WTC11 (cell line): ENCODE data around the gene REPS2. TPM values are rescaled to one million over a fixed set of nuclear protein-coding genes. Genes with fewer than 3 reads are reported as not detected.

Source experiments
- ATAC-seq: fragments of 200-7000 bp; cut with Tn5 transposase; 2 replicates; pipeline ENCODE4 v1.10.0; 2021; ENCODE audit warnings: mild to moderate bottlenecking, moderate library complexity
- CTCF ChIA-PET: fragments of 300-600 bp; sonication (Branson Sonifier 250); formaldehyde crosslinking; loops from one replicate; lab custom pipeline; 2021; ENCODE audit warnings: antibody characterized with exemption; lab: Charles Lee
- POLR2A ChIA-PET: fragments of 350-600 bp; sonication (Branson Sonifier 250); formaldehyde crosslinking; loops from one replicate; lab custom pipeline; 2021; ENCODE audit warnings: antibody characterized with exemption; lab: Charles Lee
- DNase-seq: peaks from one replicate; pipeline ENCODE4 v3.0.0; 2021; ENCODE audit warnings: low spot score
- H3K27ac Mint-ChIP-seq: 2 replicates; pipeline ENCODE4 v1.8.0; 2021; ENCODE audit warnings: mixed read lengths
- H3K27me3 Mint-ChIP-seq: 2 replicates; pipeline ENCODE4 v1.8.0; 2021; ENCODE audit warnings: low read depth, mild to moderate bottlenecking, moderate library complexity, mixed read lengths
- H3K36me3 Mint-ChIP-seq: 2 replicates; pipeline ENCODE4 v1.8.0; 2021; ENCODE audit warnings: mixed read lengths
- H3K4me1 Mint-ChIP-seq: 2 replicates; pipeline ENCODE4 v1.8.0; 2022; ENCODE audit warnings: mixed read lengths
- H3K4me3 Mint-ChIP-seq: 2 replicates; pipeline ENCODE4 v1.8.0; 2021; ENCODE audit warnings: mild to moderate bottlenecking, moderate library complexity, mixed read lengths
- H3K9me3 Mint-ChIP-seq: 2 replicates; pipeline ENCODE4 v1.8.0; 2021; ENCODE audit warnings: mixed read lengths
- ATF1 ChIP-seq: sonication (generic); formaldehyde crosslinking; IDR thresholded peaks from 2 replicates; pipeline ENCODE4 v1.8.1; 2023; ENCODE audit warnings: mild to moderate bottlenecking, moderate library complexity, missing genetic modification reagents
- ATF3 ChIP-seq: sonication (generic); formaldehyde crosslinking; conservative IDR thresholded peaks from 2 replicates; pipeline ENCODE4 v1.8.1; 2022; ENCODE audit warnings: mild to moderate bottlenecking, missing genetic modification reagents
- E2F4 ChIP-seq: sonication (generic); formaldehyde crosslinking; IDR thresholded peaks from 2 replicates; pipeline ENCODE4 v1.8.1; 2022; ENCODE audit warnings: low read depth, mild to moderate bottlenecking, moderate library complexity, missing genetic modification reagents, borderline replicate concordance
- GABPB1 ChIP-seq: sonication (generic); formaldehyde crosslinking; IDR thresholded peaks from 2 replicates; pipeline ENCODE4 v1.8.1; 2023; ENCODE audit warnings: mild to moderate bottlenecking, missing genetic modification reagents
- GRHL2 ChIP-seq: fragments of 250-450 bp; sonication (Bioruptor Pico); IDR thresholded peaks from 2 replicates; pipeline ENCODE4 v1.8.0; 2022; ENCODE audit warnings: mild to moderate bottlenecking, moderate library complexity; ENCODE audit not compliant: insufficient replicate concordance, severe bottlenecking
- HMGXB4 ChIP-seq: sonication (generic); formaldehyde crosslinking; IDR thresholded peaks from 2 replicates; pipeline ENCODE4 v1.8.1; 2023; ENCODE audit warnings: mild to moderate bottlenecking, moderate library complexity, missing genetic modification reagents
- NFE2L1 ChIP-seq: sonication (generic); formaldehyde crosslinking; IDR thresholded peaks from 2 replicates; pipeline ENCODE4 v1.8.1; 2023; ENCODE audit warnings: missing genetic modification reagents
- NFYB ChIP-seq: sonication (generic); formaldehyde crosslinking; conservative IDR thresholded peaks from 2 replicates; pipeline ENCODE4 v1.8.0; 2022; ENCODE audit warnings: low read depth, missing genetic modification reagents
- NR1H2 ChIP-seq: sonication (generic); formaldehyde crosslinking; IDR thresholded peaks from 2 replicates; pipeline ENCODE4 v1.9.0; 2021; ENCODE audit warnings: mild to moderate bottlenecking, moderate library complexity, missing genetic modification reagents
- NR3C1 ChIP-seq: sonication (generic); formaldehyde crosslinking; conservative IDR thresholded peaks from 2 replicates; pipeline ENCODE4 v1.8.1; 2023; ENCODE audit warnings: low read depth, mild to moderate bottlenecking, missing genetic modification reagents
- OVOL2 ChIP-seq: fragments of 250-450 bp; sonication (Bioruptor Pico); IDR thresholded peaks from 2 replicates; pipeline ENCODE4 v1.9.0; 2021; ENCODE audit warnings: mild to moderate bottlenecking, borderline replicate concordance
- PREB ChIP-seq: sonication (generic); formaldehyde crosslinking; IDR thresholded peaks from 2 replicates; pipeline ENCODE4 v1.8.1; 2022; ENCODE audit warnings: mild to moderate bottlenecking, missing genetic modification reagents, moderate library complexity, borderline replicate concordance
- RORB ChIP-seq: fragments of 250-450 bp; sonication (Bioruptor Pico); IDR thresholded peaks from 2 replicates; pipeline ENCODE4 v1.9.0; 2021; ENCODE audit warnings: mild to moderate bottlenecking
- SMAD3 ChIP-seq: sonication (generic); formaldehyde crosslinking; IDR thresholded peaks from 2 replicates; pipeline ENCODE4 v1.8.0; 2022; ENCODE audit warnings: missing genetic modification reagents, mild to moderate bottlenecking, borderline replicate concordance
- SMAD4 ChIP-seq: sonication (generic); formaldehyde crosslinking; IDR thresholded peaks from 2 replicates; pipeline ENCODE4 v1.8.0; 2022; ENCODE audit warnings: mild to moderate bottlenecking, missing genetic modification reagents
- SOX15 ChIP-seq: fragments of 250-450 bp; sonication (Bioruptor Pico); IDR thresholded peaks from 2 replicates; pipeline ENCODE4 v1.9.0; 2021; ENCODE audit warnings: mild to moderate bottlenecking
- STAT6 ChIP-seq: sonication (generic); formaldehyde crosslinking; conservative IDR thresholded peaks from 2 replicates; pipeline ENCODE4 v1.8.1; 2023; ENCODE audit warnings: mild to moderate bottlenecking, low read depth, missing genetic modification reagents, moderate library complexity
- TEAD1 ChIP-seq: sonication (generic); formaldehyde crosslinking; IDR thresholded peaks from 2 replicates; pipeline ENCODE4 v1.8.0; 2022; ENCODE audit warnings: mild to moderate bottlenecking, missing genetic modification reagents
- ZBTB21 ChIP-seq: sonication (generic); formaldehyde crosslinking; IDR thresholded peaks from 2 replicates; pipeline ENCODE4 v1.8.1; 2023; ENCODE audit warnings: mild to moderate bottlenecking, missing genetic modification reagents, borderline replicate concordance
- ZNF423 ChIP-seq: fragments of 250-450 bp; sonication (Bioruptor Pico); IDR thresholded peaks from 2 replicates; pipeline ENCODE4 v2.1.2; 2022; ENCODE audit warnings: mild to moderate bottlenecking, moderate library complexity
- ZNF671 ChIP-seq: fragments of 250-450 bp; sonication (Bioruptor Pico); IDR thresholded peaks from 2 replicates; pipeline ENCODE4 v1.8.0; 2021; ENCODE audit warnings: mild to moderate bottlenecking
- total RNA-seq: library from RNA; stranded (reverse); gene quantifications from 3 replicates; pipeline ENCODE4 v1.2.3, GENCODE V29; 2021

REPS2 gene
- total RNA-seq, 1 experiment from 2014 or later: 2.2 TPM

GRCh38 chrX:16914058-16914457 lies 32.4 kb upstream of the REPS2 start (continued):
- no peak for TF ChIP-seq PREB (CRISPR knock-in tag)
- TF ChIP-seq NR1H2 (CRISPR knock-in tag): no peak
- TF ChIP-seq TEAD1 (CRISPR knock-in tag): no peak
- TF ChIP-seq GABPB1 (CRISPR knock-in tag): no peak

- no peak for DNase-seq
- Mint-ChIP-seq H3K27ac (no peak overlapping the region), H3K4me3 (no peak overlapping the region), H3K9me3 (no peaks in the 10 kb centered on the region), H3K27me3 (no peaks in the 10 kb centered on the region), H3K4me1 (peaks cover 10% of the 10 kb centered on the region), H3K36me3 (no peaks in the 10 kb centered on the region)
- TF ChIP-seq ZBTB21 (CRISPR knock-in tag) (no peak), SOX15 (CRISPR knock-in tag) (no peak), NR3C1 (CRISPR knock-in tag) (no peak), STAT6 (no peak), SMAD4 (no peak), ZNF423 (CRISPR knock-in tag) (no peak), HMGXB4 (CRISPR knock-in tag) (no peak)
- ChIA-PET POLR2A (no interaction called here), CTCF (no interaction called here)
- no peak for ATAC-seq
Measured at GRCh38 chrX:16916561-16916960, 29.9 kb upstream of the REPS2 start.

GRCh38 chrX:16917120-16917519 lies 29.3 kb upstream of the REPS2 start:
- ChIA-PET CTCF (no interaction called here), POLR2A (no interaction called here)
- H3K9me3 Mint-ChIP-seq: no peaks in the 10 kb centered on the region
- H3K27ac Mint-ChIP-seq: no peak overlapping the region
- no peak for ATAC-seq
- H3K4me3 Mint-ChIP-seq: no peak overlapping the region
- H3K27me3 Mint-ChIP-seq: no peaks in the 10 kb centered on the region
- DNase-seq: no peak
- TF ChIP-seq GABPB1 (CRISPR knock-in tag) (no peak), ATF1 (CRISPR knock-in tag) (no peak), SMAD3 (CRISPR knock-in tag) (no peak), NFE2L1 (CRISPR knock-in tag) (no peak), ZNF671 (CRISPR knock-in tag) (no peak), NFYB (CRISPR knock-in tag) (no peak), ZBTB21 (CRISPR knock-in tag) (no peak), ATF3 (no peak), E2F4 (CRISPR knock-in tag) (no peak), GRHL2 (CRISPR knock-in tag) (no peak), OVOL2 (CRISPR knock-in tag) (no peak), RORB (no peak), TEAD1 (CRISPR knock-in tag) (no peak)
- H3K4me1 Mint-ChIP-seq: peaks cover 10% of the 10 kb centered on the region
- no peaks in the 10 kb centered on the region for H3K36me3 Mint-ChIP-seq
